Measurements from ENCODE around the gene GADD45B.
"Not testable (repeated sequence)": the region's sequence is repeated elsewhere in the genome, so short reads cannot be mapped to it uniquely, and the experiment has no call there.

Gene GADD45B

DNA sequence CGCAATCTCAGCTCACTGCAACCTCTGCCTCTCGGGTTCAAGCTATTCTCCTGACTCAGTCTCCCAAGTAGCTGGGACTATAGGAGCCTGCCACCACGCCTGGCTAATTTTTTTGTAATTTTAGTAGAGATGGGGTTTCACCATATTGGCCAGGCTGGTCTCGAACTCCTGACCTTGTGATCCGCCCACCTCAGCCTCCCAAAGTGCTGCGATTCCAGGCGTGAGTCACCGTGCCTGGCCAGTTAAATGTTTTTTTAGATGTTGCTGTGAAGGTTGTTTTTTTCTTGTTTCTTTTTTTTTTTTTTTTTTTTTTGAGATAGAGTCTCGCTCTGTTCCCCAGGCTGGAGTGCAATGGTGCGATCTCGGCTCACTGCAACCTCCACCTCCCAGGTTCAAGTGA, 42.9 kb downstream of the GADD45B start:
- DNase-seq = not testable (repeated sequence)

DNA sequence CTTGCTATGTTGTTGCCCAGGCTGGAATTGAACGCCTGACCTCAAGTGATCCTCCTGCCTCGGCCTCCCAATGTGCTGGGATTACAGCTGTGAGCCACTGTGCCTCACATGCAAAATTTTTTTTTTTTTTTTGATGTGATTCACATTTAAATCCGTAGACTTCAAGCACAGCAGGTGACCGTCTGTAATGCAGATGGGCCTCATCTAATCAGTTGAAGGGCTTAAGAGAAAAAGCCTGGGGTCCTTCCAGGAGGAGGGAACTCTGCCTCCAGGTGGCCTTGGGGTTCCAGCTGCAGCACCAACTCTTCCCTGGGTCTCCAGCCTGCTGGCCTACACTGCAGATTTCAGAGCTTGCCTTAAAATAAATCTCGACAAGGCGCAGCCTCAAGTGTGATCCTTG, 43.6 kb downstream of the GADD45B start:
- DNase-seq = no peak

DNA sequence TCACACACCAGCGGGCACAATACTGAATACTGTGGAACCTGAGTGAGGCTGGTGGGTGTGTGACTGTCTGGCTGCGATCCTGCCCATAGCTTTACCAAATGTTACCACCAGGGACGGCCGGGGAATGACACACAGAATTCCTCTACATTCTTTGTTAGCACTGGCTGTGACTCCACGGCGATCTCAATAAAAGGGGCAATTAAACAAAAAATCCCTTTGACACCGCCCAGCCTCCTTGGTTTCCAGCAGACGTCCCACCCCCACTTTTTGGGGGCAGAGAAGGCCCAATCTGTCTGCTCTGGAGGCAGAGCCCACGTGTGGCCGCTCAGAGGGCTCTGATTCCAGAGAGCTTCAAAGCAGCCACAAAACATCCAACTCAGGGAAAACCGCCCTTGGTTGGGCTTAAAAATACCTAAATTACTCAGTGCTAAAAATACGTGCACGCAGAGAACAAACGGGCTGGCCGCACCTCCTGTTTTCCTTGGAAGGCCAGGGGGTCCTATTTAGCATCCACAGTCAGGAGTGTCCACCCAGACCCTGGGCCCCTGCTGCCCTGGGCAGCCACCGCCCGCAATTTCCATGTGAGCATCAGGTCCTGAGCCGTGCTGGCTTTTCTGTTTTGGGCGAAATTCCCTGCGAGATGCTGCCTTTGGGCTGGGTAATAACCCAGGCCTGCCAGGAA, 47.8 kb downstream of the GADD45B start:
- DNase-seq = no peak

DNA sequence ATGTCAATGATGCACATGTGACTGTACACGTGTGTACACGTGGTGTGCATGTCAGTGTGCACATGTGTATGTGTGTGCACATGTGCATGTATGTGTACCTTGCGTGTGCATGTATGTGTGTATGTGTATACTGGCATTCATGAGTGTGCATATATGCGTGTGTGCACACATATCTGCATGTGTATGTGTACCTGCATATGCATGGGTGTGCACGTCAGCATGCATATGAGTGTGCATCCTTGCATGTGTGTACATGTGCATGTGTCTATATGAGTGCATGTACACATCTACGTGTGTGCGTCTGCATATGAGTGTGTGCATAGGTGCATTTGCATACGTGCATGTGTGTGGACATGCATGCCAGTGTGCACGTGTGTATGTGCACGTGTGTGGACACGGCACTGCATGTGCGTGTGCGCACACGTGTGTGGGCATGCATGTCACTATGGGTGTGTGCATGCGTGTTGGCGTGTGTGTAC, 48.5 kb downstream of the GADD45B start:
- no peak for DNase-seq

DNA sequence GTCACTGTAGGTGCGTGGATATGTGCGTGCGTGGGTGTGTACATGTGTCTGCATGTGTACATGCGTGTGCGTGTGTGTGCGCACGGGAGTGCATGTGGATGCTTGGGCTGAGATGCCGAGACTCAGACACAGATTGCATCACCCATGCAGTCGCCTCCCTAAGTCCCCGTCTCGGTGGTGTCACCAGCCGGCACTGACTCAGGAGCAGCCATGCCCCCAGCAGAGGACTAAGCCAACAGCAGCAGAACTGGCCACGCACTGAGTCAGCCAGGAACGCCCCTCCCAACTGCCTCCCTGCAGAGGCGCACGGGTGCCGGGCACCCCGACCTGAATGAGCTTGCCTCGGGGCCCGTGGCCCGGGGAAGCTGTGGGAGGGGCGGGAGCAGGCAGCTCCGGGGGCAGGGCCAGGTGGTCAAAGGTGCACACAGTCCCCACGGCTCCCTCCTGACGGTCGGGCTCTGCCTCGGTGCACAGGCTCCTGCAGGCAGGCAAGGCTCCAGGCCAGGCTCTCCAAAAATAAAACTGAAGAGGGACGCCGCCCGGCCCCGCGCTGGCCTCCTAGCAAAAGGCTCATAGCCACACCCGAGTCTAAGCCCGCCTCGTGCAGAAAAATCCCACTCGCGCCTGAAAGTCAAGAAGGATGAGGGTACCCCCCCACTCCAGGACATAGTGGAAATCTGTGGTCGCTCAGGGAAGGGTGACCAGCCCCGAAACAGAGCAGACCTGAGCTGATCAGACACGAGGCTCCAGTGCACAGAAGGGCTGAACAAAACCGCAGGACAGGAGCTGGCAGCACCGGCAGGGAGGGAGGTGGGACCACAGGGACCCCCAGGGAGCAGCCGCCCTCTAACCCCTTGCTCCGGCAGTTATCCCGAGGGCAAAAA, 49.2 kb downstream of the GADD45B start:
- no peak for DNase-seq

DNA sequence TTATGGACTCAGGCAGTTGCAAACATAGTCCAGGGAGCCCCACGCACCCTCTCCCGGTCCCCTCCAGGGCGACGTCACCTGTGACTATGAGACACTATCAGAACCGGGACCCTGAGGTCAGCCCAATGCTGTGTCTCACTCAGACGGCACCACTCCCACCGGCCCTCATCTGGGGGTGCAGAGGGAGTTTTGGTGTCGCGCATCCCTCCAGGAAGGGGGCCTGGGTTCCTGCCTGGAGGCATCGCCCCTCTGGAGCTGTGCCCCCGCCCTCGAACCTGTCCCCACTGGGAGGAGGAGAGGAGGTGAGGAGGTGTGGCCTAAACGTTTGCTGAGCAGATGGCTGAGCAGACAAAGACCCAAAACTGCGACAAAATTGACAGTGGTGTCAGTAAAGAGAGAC, 51.2 kb downstream of the GADD45B start:
- no peak for DNase-seq

DNA sequence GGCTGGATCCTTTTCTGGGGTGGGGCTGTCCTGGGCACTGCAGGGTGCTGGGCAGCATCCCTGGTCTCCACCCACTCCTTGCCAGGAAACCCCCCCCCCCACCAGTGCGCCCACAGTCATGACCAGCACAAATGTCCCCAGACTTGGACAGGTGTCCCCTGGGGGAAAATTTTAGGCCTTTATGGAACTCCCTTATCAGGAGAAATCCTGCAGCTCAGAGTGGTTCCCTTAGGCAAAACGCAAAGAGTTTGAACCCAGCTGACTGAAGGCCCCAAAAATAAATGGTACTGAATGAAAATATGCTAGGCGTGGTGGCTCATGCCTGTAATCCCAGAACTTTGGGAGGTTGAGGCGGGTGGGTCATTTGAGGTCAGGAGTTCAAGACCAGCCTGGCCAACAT, 51.8 kb downstream of the GADD45B start:
- no peak for DNase-seq

All from DMS 273 treated with DMSO at 0.1 percent for 48 hours (cell line).